HPDE6-E6E7 (cell line): ENCODE measurements around the gene CMIP.

Experiments
- DNase-seq: peaks from one replicate; pipeline ENCODE4 v3.0.0; 2011; ENCODE audit warnings: missing footprints; ENCODE audit errors: extremely low spot score

The CMIP gene

GRCh38 chr16:81494434-81494806 lies 49.8 kb downstream of the CMIP start:
- DNase-seq = no peak

GRCh38 chr16:81494888-81495287 lies 50.3 kb downstream of the CMIP start:
- DNase-seq = no peak

- DNase-seq = no peak
Measured at GRCh38 chr16:81495321-81496234, 51.0 kb downstream of the CMIP start.

GRCh38 chr16:81496321-81496720 lies 51.7 kb downstream of the CMIP start:
- DNase-seq = no peak

- no peak for DNase-seq
Measured at GRCh38 chr16:81496742-81497141, 52.1 kb downstream of the CMIP start.

GRCh38 chr16:81497690-81498089 lies 53.1 kb downstream of the CMIP start:
- no peak for DNase-seq

- DNase-seq = no peak
Measured at GRCh38 chr16:81498351-81498750, 53.7 kb downstream of the CMIP start.

GRCh38 chr16:81499576-81500380 lies 55.2 kb downstream of the CMIP start:
- DNase-seq = peak; percentile 83

- no peak for DNase-seq
Measured at GRCh38 chr16:81500833-81501521, 56.4 kb downstream of the CMIP start.

GRCh38 chr16:81502396-81503070 lies 57.9 kb downstream of the CMIP start:
- DNase-seq = no peak

- peak; percentile 92 for DNase-seq
Measured at GRCh38 chr16:81505011-81505661, 60.5 kb downstream of the CMIP start.

- DNase-seq = no peak
Measured at GRCh38 chr16:81509404-81509803, 64.8 kb downstream of the CMIP start.

GRCh38 chr16:81510016-81510415 lies 65.4 kb downstream of the CMIP start:
- no peak for DNase-seq

GRCh38 chr16:81511371-81511770 lies 66.8 kb downstream of the CMIP start:
- DNase-seq = no peak

- no peak for DNase-seq
Measured at GRCh38 chr16:81513204-81514040, 68.8 kb downstream of the CMIP start.

- DNase-seq = no peak
Measured at GRCh38 chr16:81514041-81514559, 69.5 kb downstream of the CMIP start.

- DNase-seq = no peak
Measured at GRCh38 chr16:81514568-81515258, 70.1 kb downstream of the CMIP start.

- no peak for DNase-seq
Measured at GRCh38 chr16:81515281-81515680, 70.7 kb downstream of the CMIP start.

- DNase-seq = no peak
Measured at GRCh38 chr16:81515721-81516120, 71.1 kb downstream of the CMIP start.
